ENCODE results near the gene GNAL.

GNAL gene

DNA sequence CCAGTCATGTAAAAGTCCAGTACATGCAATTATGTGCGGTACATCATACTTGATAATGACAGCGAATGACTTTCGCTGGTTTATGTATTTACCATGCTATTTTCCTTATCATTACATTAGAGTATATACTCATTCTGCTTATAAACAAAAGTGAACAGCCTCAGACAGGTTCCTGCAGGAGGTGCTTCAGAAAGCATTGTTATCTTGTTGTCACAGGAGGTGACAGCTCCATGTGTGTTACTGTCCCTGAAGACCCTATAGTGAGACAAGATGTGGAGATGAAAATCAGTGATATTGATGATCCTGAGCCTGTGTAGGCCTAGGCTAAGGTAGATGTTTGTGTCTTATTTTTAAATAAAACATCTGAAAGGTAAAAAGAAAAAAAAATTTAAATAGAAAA lies 234.4 kb downstream of the GNAL start:
- no peak for DNase-seq

DNA sequence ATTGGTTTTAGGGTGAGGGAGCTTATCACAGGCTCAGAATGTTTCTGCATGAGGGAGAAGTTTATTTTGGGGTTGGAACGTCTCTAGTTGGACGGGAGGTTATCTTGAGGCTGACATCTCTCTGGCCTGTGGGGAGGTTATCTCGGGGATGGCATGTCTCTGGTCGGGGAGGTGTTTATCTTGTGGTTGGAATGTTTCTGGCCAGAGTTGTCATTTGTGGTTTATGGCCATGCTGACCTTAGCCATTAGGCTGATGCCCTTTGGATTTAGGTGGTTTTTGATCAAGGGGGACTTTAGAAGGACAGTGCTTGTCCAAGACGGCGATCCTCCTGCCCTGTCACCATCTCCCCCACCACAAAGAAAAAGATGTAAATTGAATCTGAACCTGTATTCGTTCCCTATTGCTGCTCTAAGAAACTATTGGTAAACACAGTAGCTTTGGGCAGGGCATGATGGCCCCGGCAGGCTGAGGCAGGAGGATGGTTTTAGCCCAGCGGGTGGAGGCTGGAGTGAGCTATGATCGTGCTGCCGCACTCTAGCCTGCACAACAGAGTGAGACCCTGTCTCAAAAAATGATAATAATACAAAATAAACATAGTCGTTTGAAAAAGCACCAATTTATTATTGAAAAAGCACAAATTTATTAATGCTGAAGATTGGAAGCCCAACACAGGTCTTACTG lies 236.9 kb downstream of the GNAL start:
- no peak for DNase-seq

DNA sequence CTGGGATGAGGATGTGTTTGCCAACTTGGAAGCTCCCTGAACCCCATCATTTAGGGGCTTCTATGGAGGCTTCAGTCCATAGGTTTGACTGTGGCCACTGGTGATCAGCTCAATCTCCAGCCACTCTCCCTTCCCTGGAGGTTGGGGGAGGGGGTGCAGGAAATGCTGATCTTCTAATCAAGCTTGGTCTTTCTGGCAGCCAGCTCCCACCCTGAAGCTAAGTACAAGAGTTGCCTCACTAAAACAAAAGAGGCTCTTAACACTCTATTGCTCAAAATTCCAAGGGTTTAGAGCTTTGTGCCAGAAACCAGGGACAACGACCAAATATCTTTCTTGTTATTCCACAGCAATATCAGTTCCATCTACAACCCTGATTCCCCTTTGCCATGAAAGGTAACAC lies 238.4 kb downstream of the GNAL start:
- DNase-seq = no peak

DNA sequence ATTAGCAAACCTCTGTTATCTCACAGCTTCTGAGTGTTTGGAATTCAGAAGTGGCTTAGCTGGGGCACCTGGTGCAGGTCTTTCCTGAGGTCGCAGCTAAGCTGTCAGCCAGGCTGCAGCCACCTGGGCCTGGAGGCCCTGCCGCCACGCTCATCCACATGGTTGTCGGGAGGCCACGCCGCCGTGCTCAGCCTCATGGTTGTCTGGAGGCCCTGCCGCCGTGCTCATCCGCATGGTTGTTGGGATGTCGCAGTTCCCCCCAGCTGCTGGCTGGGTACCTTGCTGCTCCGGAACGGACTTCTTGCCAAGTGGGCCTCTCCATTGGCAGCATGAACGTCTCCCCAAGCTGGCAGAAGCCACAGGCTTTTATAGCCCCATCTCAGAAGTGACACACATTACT lies 243.3 kb downstream of the GNAL start:
- no peak for DNase-seq
